Endothelial cell of umbilical vein (primary cell): ENCODE data around the gene DMRTB1.

ENCODE experiments used
- EZH2 ChIP-seq: IDR thresholded peaks from 2 replicates; pipeline ENCODE4 v1.6.1; 2012; ENCODE audit warnings: borderline replicate concordance, low read depth, mild to moderate bottlenecking, moderate library complexity, low read length, inconsistent platforms; ENCODE audit not compliant: severe bottlenecking
- FOS ChIP-seq: IDR thresholded peaks from 2 replicates; pipeline ENCODE4 v1.6.1; 2011; ENCODE audit warnings: mild to moderate bottlenecking, low read length, moderate library complexity, borderline replicate concordance; ENCODE audit not compliant: insufficient read depth
- GATA2 ChIP-seq: IDR thresholded peaks from 2 replicates; pipeline ENCODE4 v1.7.0; 2011; ENCODE audit warnings: low read depth, mild to moderate bottlenecking, moderate library complexity, mixed read lengths, low read length; ENCODE audit not compliant: insufficient read length, insufficient read depth
- JUN ChIP-seq: IDR thresholded peaks from 2 replicates; pipeline ENCODE4 v1.6.1; 2011; ENCODE audit warnings: borderline replicate concordance, low read depth; ENCODE audit not compliant: insufficient read length, insufficient read depth
- MYC ChIP-seq: IDR thresholded peaks from one replicate; pipeline ENCODE4 v1.6.1; 2011; ENCODE audit warnings: mild to moderate bottlenecking, low read depth, low read length
- POLR2A ChIP-seq: IDR thresholded peaks from 2 replicates; pipeline ENCODE4 v1.6.1; 2012; ENCODE audit warnings: low read depth, mild to moderate bottlenecking, control low read depth, low read length
- TF ChIP-seq, protein P1 (sequence below), 2 donors: IDR thresholded peaks; 1 replicate in 1 of 2; 2 replicates in 1 of 2; pipeline ENCODE4 v1.5.1; 2011; ENCODE audit warnings: low read length in 2 of 2, mild to moderate bottlenecking in 2 of 2, moderate library complexity in 2 of 2, control low read depth in 1 of 2, inconsistent platforms in 1 of 2, low read depth in 1 of 2; ENCODE audit not compliant: insufficient read depth in 1 of 2; ENCODE audit errors: extremely low read depth in 1 of 2
- TF ChIP-seq, protein P2 (sequence below): IDR thresholded peaks from 2 replicates; pipeline ENCODE4 v1.6.1; 2011; ENCODE audit not compliant: insufficient read depth, insufficient read length

DNA sequence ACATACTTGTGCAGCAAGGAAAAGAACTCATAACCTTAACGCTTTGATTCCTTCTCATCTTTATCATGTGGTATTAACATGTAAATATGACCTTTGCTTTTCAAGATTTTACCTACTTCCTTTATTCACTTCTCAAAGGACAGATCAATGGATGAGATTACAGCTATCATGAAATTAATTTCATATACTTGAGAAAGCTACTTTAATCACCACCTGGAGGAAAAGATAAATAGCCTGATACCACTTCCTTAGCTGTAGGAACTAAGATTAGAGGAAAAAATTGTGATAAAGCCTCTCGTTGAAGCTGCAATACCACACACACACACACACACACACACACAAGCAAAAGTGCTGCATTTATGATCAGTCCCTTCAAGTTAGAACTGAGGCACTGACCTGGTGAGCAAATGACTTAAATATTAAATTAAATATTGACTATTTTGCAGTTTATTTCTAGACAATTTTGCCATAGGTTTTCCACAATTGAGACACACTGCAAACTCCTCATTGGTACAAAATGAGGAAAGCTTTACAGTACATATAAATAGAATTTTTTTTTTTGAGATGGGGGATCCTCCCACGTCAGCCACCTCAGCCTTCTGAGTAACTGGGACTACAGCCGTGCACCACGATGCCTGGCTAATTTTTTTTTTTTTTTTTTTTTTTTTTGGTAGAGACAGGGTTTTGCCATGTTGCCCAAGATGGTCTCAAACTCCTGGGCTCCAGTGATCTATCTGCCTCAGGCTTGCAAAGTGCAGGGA lies 27.2 kb upstream of the DMRTB1 start:
- TF ChIP-seq EZH2 (no peak), FOS (no peak), MYC (no peak), POLR2A (no peak), JUN (no peak), GATA2 (no peak)
- TF ChIP-seq, protein P1, sequence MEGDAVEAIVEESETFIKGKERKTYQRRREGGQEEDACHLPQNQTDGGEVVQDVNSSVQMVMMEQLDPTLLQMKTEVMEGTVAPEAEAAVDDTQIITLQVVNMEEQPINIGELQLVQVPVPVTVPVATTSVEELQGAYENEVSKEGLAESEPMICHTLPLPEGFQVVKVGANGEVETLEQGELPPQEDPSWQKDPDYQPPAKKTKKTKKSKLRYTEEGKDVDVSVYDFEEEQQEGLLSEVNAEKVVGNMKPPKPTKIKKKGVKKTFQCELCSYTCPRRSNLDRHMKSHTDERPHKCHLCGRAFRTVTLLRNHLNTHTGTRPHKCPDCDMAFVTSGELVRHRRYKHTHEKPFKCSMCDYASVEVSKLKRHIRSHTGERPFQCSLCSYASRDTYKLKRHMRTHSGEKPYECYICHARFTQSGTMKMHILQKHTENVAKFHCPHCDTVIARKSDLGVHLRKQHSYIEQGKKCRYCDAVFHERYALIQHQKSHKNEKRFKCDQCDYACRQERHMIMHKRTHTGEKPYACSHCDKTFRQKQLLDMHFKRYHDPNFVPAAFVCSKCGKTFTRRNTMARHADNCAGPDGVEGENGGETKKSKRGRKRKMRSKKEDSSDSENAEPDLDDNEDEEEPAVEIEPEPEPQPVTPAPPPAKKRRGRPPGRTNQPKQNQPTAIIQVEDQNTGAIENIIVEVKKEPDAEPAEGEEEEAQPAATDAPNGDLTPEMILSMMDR (IDR thresholded peaks at IDR 0.05; ENCODE audit: extremely low read depth in 1 of 2, insufficient read depth in 1 of 2, low read depth in 1 of 2, low read length in 2 of 2): no peak
- TF ChIP-seq, protein P2, sequence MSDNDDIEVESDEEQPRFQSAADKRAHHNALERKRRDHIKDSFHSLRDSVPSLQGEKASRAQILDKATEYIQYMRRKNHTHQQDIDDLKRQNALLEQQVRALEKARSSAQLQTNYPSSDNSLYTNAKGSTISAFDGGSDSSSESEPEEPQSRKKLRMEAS: no peak
